ENCODE results near the gene FBXW10. TPM values are rescaled to one million over a fixed set of nuclear protein-coding genes. Genes with fewer than 3 reads are reported as not detected.
"Not testable (repeated sequence)": the region's sequence is repeated elsewhere in the genome, so short reads cannot be mapped to it uniquely, and the experiment has no call there.

The FBXW10 gene
- polyA plus RNA-seq, 12 donors: 0.09 to 0.44 (median 0.24) TPM; not detected in 2

DNA sequence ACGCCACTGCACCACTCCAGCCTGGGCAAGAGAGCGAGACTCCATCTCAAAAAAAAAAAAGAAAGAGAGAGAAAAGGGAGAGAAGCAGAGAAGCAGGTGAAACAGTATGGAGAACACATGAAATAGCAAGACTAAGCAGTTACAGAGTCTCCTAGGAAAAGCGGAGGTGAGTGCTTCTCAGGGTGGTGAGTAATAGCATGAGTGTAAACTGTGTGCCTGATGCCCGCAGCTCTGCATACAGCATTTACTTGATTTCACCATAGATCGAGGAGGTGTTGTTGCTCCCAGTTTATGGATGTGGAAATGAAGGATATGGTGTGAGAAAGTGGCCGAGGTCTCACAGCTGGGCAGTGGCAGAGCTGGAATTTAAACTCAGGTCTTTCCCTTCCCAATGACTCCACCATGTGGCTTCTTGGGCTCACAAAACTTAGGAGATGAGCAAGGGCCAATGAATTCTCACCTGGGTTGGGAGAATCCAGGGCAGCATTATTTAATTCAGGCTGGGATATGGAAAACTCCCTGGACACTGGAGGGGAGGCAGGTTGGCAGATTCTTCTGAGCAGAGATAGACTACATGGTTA is 10.1 kb downstream of the FBXW10 start:
- DNase-seq: not testable (repeated sequence)

- DNase-seq: not testable (repeated sequence)
These were observed 12.1 kb downstream of the FBXW10 start for GRCh38 chr17:18755969-18756368.

GRCh38 chr17:18757368-18758044 is 13.7 kb downstream of the FBXW10 start:
- not testable (repeated sequence) for DNase-seq

DNA sequence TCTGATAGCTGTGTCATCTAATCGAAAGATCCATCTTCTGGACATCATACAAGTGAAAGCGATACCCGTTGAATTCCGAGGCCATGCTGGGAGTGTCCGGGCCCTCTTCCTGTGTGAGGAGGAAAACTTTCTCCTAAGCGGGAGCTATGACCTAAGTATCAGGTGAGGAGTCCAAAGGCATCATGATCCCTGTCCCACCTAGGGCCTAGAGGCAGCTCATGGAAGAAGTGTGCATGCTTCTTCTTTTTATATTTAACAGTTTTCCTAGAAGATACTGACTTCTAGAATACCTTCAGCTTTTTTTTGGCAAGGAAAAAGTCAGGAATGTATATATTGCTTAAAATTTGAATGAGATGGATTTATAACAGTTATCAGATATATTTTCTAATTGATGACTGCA is 14.5 kb downstream of the FBXW10 start:
- DNase-seq: not testable (repeated sequence)

DNA sequence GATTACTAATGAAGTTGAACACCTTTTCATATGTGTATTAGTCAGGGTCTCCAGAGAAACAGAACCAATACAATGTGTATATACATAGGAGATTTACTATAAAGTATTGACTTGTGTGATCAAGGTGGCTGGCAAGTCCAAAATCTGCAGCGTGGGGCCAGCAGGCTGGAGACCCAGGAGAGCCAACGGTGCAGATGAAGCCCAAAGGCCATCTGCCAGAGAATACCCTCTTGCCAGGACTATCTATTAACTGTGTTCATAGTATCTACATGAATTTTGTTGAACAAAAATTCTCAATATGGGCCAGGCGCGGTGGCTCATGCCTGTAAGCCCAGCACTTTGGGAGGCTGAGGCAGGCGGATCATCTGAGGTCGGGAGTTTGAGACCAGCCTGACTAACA is 16.4 kb downstream of the FBXW10 start:
- DNase-seq: not testable (repeated sequence)

DNA sequence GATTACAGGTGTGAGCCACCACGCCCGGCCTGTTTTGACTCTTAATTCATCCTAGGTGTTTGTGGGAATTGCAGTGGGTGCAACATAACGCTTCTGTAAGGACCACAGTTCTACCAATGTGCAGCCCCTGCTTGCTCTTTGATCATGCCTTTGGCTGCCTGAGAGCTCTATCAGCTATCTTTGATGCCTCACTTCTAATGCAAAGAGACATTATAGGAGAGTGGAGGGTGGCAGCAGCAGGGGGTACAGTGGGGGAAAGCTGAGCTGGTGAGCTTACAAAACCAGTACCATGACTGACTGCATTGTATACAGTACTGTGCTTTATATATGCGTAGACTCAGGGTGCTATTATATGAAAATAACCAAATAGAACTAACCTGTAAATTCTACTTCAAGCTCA is 26.7 kb downstream of the FBXW10 start:
- not testable (repeated sequence) for DNase-seq

DNA sequence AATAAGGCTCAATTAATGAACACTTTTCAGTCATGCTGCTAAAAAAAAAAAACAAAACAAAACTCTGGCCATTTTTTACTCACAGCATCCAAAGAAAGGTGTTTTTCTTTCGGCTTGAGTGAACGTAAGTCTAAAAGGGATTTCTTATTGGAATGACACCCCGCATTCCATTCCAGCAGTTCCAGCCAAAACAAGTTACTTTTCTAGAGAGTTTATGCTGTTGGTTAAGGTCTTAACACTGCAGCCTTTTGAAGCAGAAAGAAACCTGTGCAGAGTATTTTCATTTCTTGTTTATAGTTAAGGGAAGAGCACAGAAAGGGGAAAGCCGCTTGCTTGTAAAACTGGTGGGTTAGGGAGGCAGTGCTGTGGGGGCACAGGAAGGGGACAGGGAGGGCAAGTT is 27.2 kb downstream of the FBXW10 start:
- DNase-seq: not testable (repeated sequence)

DNA sequence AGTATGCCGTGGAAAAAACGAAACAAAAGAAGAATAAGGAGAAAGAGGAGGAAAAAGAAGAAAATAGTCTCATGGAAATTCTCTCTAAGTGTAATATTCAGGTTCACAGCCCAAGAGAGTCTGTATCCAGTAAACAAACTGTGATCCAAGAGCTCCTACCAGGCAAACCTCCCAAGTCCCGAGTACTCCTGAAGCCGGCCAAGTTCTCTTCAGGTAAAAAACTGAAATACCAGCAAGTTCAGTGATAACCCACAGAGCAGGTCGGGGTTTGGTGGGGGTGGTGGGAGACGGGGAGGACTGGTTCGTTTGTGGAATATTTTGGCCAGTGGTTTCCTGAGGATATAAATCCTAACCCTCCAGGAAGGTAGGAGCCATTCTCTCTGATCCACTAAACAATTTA is 28.6 kb downstream of the FBXW10 start:
- DNase-seq: no peak

DNA sequence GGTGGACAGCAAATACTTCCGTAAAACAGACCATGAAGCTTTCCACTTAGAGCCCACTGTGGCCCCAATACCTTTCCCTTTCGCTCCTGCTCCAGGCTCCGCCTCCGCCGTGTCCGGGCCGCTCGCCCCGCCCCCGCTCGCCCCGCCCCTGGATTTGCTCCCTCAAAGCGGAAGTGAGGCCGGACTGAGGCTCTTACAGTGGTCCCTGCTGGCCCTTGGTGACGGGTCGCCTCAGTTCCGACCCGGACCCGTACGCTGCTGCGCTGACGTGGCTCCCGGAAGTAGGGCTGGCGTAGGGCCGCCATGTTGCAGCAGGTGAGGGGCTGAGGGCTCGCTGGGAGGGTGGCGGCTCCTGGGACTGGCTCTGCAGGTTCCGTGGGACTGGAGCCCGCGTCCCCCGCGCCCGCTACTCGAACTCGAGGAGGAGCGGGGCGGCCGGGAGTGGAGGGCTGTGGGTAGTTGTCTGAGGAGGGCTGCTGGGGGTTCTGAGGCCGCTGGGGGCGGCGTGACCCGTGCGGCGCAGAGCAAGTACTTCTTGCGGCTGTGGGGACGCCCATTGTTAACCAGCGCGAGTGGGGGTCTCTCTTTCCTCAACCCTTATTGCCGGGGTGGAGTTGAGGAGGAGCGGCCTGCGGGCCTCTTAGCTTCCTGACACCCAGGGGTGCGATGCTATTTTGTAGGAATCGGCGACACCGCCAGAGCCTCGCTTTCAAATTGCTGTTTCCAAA is 37.3 kb downstream of the FBXW10 start, which contains the start of gene TVP23B:
Gene TVP23B (plus strand): TSS at position 193 of the 728 bp plus-strand sequence. CDS start 111 bp downstream, at position 304.
- peak; percentile 91 for DNase-seq

GRCh38 chr17:18781805-18782204 is 38.0 kb downstream of the FBXW10 start:
- DNase-seq: not testable (repeated sequence)

DNA sequence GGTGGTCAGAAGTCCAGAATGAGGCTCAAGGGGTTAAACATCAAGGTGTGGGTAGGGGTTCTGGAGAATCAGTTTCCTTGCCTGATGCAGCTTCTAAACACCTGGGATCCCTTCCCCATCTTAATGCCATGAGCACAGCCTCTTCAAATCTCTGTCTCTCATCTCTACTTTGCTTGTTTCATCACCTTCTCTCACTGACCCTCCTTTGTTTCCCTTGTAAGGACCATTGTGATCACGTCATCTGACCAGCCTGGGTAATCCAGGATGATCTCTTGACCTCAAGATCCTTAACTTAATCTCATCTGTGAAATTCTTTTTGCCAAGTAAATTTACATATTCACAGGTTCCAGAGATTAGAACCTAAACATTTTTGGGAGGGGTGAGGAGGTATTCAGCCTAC is 42.1 kb downstream of the FBXW10 start:
- DNase-seq: not testable (repeated sequence)

DNA sequence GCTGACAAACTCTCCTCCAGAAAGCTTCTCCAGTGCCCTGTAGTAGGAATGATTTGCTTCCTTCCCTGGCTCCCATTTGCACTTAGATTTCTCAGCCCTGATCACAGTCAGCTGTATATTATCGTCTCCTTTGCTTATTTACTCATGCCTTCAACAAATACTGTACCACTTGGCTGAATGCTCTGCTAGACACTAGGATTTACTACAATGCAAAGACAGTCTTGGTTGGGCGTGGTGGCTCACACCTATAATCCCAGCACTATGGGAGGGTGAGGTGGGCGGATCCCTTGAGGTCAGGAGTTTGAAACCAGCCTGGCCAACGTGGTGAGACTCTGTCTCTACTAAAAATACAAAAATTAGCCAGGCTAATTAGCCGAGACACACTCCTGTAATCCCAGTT is 43.0 kb downstream of the FBXW10 start:
- DNase-seq: not testable (repeated sequence)

DNA sequence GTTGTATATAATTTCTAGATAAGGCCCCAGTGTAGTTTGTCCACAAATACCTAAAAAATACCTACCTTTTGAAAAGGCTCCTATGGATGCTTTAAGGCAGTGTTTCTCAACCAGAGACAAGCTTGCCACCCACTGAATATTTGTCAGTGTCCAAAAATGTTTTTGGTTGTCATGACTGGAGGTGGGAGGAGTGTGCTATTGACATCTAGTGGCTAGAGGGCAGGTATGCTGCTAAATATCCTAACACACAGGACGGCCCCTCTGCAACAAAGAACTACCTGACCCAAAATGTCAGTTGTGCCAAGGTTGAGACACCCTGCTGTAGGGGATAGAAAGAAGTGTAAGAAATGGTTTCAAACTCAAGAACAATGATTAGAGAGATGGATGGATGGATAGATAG is 47.5 kb downstream of the FBXW10 start:
- DNase-seq: not testable (repeated sequence)

GRCh38 chr17:18794841-18795240 is 51.0 kb downstream of the FBXW10 start:
- DNase-seq: not testable (repeated sequence)

- not testable (repeated sequence) for DNase-seq
These were observed 53.0 kb downstream of the FBXW10 start for GRCh38 chr17:18796887-18797286.

DNA sequence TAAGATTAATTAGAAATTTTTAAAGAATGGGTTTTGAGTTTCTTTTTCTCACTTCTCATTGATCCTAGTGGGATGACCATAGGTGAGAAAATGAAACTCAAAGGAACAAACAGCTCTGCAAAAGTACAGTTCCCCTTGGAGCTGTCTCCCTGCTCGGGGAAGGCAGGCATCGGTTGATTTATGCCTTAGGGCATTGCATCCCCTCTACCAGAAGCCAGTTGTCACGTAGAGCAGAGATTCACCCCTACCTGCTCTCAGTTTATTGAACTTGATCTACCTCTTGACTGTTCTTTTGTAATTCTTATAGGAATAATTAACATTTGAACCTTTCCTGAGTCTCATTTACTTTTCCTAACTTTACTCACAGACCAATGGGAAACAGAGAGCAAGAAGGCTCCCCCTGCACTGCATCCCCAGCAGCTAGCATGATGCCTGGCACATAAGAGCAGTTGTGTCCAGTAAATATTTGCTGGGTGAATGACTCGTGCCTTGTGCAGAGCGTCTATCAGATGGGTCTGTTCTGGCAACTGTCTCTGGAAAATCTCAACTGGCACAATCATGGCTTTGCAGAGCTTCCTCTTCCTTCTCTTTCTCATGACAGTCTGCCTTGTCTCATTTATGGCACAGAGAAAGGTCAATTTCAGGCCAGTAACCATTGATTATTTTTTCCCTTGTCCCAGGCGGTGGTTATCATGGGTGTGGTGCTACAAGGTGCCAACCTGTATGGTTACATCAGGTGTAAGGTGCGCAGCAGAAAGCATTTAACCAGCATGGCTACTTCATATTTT is 59.8 kb downstream of the FBXW10 start:
- DNase-seq: not testable (repeated sequence)

DNA sequence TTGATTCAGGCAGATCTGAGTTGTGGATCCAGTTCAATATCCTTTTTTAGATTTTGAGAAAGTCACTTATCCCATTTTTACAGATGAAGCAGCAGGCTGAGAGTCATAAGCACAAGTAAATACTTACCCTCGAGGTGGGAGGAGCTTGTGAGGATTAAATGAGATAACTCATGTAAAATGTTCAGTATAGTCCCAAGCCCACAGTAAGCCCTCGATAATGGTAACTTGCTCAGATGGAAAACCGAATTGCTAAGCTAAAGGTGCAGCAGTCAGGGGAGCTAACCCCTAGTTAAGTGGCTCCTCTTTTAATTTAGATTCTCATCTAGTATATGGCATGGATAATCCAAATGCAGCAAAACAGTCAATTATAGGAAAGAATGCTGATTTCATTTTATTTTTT is 72.1 kb downstream of the FBXW10 start:
- DNase-seq: not testable (repeated sequence)

DNA sequence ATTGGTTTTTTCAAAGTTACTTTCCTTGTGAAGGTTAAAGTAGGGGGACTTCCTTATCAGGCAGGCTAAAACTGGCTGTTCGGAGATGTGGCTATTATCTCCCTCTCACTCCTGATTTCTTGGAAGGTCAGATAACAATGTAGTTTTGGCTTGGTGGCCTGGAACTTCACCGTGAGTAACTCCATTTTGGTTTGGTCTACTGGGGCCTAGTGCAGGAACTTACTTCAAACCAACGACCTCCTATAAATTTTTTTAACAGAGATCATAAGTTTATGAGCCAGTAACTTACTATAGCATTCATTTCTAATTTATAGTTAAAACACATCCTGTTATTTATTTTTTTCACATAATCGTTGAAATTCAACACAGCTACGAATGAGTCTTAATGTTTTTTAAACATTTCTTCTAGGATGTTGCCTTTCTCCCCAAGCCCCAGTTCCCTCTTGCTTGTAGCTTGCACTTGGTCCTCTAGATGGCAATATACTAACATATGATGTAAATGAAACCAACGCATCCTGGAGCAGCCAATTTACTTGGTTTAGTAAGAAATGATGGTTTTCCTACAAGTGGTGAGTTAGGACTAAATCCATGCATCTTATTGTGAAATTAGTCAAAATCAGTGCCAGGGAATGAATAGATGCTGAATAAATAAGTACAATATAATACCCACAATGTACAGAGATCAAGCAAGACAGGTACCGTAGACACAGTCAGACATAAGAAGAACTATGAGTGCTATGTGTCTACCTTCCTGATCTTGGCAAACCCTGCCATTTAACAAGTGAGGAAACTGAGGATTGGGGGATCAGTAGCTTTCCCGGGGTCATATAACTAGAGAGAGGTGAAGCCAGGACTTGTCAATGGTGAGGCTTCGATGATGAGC is 72.9 kb downstream of the FBXW10 start:
- DNase-seq: peak; percentile 35

GRCh38 chr17:18821430-18821829 is 77.6 kb downstream of the FBXW10 start:
- not testable (repeated sequence) for DNase-seq

DNA sequence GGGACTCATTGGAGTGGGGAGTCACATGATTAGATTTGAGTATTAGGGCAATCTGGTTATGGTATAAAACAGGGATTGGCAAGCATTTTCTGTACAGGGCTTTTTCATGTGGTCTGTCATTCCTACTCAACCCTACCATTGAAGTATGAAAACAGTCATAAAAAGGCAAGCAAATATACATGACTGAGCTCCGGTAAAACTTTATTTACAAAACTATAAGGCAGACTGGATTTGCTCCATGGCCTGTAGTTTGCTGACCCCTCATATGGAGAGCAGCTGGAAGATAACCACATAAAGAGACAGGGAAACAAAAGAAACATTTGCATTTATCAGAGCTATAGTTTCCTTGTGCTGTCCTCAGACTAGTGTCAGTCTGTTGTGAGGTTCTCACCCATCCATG is 83.8 kb downstream of the FBXW10 start:
- DNase-seq: not testable (repeated sequence)
